Neuron (in vitro differentiated cells): Measurements from ENCODE around the gene PIWIL4.
"Not testable (repeated sequence)": the region's sequence is repeated elsewhere in the genome, so short reads cannot be mapped to it uniquely, and the experiment has no call there.

ENCODE experiments used
- H2AFZ ChIP-seq: one replicate; pipeline ENCODE4 v1.6.1; 2013; ENCODE audit warnings: low read depth, mild to moderate bottlenecking, inconsistent platforms, low read length, moderate library complexity
- H3K27me3 ChIP-seq: one replicate; pipeline ENCODE4 v1.6.1; 2013; ENCODE audit warnings: low read length; ENCODE audit not compliant: insufficient read depth
- H3K36me3 ChIP-seq: one replicate; pipeline ENCODE4 v1.6.1; 2013; ENCODE audit warnings: low read length; ENCODE audit not compliant: insufficient read depth
- H3K4me1 ChIP-seq: one replicate; pipeline ENCODE4 v1.6.1; 2013; ENCODE audit warnings: low read length; ENCODE audit not compliant: insufficient read depth
- H3K4me3 ChIP-seq: 2 replicates; pipeline ENCODE4 v1.5.1; 2013; ENCODE audit warnings: mild to moderate bottlenecking, low read length, moderate library complexity
- H3K9me3 ChIP-seq: one replicate; pipeline ENCODE4 v1.6.1; 2013; ENCODE audit warnings: low read length

The PIWIL4 gene

DNA sequence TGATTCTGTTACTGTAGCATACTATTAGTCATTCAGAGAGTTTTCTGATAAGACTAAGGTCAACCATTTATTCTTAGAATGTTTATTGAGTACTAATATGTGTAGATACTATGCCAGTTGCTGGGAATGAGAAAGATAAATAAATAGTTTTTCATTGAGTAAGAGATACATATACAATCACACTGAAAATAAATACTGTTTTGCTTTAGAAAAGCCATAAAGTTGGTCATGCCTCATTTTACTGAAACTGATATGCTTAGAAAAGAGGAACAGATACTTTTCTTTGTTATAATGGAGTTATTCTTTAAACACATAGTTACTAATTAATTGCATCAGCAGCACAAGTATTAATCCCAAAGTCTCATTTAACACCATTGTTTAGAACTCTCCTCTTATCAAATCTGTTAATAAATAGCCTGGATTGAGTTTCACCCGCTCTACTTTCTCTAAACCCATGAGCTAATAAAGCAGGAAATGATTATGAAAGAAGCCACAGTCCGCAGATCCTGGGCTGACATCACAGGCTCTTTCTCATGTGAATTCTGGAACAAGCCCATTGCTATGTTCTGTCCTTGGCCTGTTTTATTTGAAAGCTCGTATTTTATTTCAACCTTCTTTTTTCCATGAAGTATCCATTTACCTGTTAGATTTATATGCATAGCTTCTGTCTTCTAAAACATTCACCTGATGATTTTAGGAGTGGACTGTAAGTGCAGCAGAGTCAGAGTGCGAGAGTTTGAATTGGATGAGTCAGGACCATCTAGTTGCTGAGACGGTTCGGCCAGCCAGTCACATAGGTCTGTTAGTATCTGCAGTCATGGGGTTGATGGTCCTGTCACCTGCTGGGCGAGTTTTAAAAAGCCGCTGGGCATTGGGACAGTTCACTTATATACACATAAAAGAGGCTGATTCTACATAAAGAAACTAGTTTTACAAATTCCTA is 35.5 kb downstream of the PIWIL4 start:
- no peak overlapping the region for H3K4me3 ChIP-seq
- no peaks in the 10 kb centered on the region for H3K4me1 ChIP-seq
- H3K9me3 ChIP-seq = no peaks in the 10 kb centered on the region
- H3K36me3 ChIP-seq = no peaks in the 10 kb centered on the region
- H3K27me3 ChIP-seq = no peaks in the 10 kb centered on the region
- no peak overlapping the region for H2AFZ ChIP-seq

DNA sequence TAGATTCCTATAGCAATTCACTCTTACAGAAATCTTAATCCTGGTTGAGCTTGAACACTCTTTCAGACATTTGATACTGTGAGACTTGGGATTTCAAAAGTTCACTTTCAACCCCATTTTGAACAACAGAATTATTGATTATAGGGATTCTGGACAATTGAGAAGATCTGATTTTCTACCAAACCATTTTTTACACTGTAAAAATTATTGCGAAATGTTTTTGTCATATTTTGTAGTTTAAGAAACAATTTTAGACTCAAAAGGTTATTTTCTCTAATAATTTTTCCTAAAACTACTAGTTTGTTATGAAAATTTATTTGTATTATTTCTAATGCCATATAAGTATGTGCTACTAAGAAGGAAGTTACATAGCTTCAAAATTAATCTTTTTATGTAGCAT is 36.4 kb downstream of the PIWIL4 start:
- H3K4me3 ChIP-seq = no peak overlapping the region
- H3K4me1 ChIP-seq = no peaks in the 10 kb centered on the region
- no peaks in the 10 kb centered on the region for H3K9me3 ChIP-seq
- no peaks in the 10 kb centered on the region for H3K36me3 ChIP-seq
- no peaks in the 10 kb centered on the region for H3K27me3 ChIP-seq
- no peak overlapping the region for H2AFZ ChIP-seq

DNA sequence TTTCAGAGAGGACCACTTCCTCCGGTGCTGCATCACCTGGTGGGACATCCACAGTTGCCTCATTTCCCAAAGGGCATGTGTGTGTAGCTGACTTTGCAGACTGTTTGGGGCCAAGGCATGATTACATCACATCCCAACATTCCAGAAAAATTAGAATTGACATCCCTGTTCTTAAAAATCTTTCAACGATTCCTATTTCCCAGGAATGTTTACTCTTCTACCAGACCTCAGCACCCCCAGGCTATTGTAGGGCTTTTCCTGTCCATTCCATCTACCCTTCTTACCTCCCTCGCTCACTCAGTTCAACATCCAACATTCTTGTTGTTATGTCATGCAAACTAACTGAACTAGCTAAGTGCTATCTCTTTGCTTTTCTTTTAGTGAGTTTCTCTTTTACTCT is 37.3 kb downstream of the PIWIL4 start:
- Histone ChIP-seq H3K27me3 (no peaks in the 10 kb centered on the region), H3K36me3 (no peaks in the 10 kb centered on the region), H3K4me3 (no peak overlapping the region), H3K4me1 (no peaks in the 10 kb centered on the region), H2AFZ (no peak overlapping the region), H3K9me3 (no peaks in the 10 kb centered on the region)

DNA sequence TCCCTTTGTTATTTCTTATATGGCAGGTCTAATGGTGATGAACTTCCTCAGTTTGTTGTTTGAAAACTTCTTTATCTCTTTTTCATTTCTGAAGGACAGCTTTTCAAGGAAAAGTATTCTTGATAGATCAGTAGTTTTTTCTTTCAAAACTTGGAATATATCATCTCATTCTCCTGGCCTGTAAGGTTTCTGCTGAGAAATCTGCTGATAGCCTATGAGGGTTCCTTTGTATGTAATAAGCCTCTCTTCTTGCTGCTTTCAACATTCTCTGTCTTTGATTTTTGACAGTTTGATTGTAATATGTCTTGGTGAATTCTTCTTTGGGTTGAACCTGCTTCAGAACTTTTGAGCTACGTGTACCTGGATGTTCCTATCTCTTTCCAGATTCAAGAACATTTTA is 46.0 kb downstream of the PIWIL4 start:
- peaks cover 3% of the 10 kb centered on the region for H3K4me1 ChIP-seq
- no peak overlapping the region for H3K4me3 ChIP-seq
- peaks cover 5% of the 10 kb centered on the region for H3K9me3 ChIP-seq
- H3K36me3 ChIP-seq = no peaks in the 10 kb centered on the region
- H3K27me3 ChIP-seq = no peaks in the 10 kb centered on the region
- no peak overlapping the region for H2AFZ ChIP-seq

DNA sequence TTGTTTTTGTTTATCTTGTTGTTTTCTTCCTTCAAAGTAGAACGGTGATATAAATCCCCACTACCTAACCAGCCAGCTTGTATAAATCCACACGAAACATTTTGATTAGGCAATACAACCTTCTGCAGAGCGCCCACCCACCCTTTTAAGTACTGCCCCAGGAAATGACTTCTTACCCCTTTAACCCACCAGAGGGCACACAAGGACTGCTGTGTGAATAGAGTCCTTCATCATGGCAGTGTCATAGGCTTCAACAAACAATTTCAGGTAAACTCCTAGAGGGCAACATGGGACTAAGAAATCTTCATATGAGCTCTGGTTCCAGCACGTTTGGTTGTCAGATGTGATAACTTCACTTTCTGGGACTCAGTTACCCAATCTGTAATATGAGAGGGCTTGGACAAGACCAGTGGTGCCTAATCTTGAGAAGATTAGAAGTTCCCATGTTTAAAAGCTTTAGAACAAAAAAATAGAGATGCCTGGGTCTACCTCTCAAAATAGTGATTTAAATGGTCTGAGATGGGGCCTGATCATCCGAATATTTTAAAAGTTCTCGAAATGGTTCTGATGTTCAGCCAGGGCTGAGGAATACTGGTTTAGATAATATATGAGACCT is 56.1 kb downstream of the PIWIL4 start:
- H3K4me3 ChIP-seq = no peak overlapping the region
- no peaks in the 10 kb centered on the region for H3K27me3 ChIP-seq
- no peak overlapping the region for H2AFZ ChIP-seq
- H3K4me1 ChIP-seq = peaks cover 6% of the 10 kb centered on the region
- no peaks in the 10 kb centered on the region for H3K9me3 ChIP-seq
- H3K36me3 ChIP-seq = no peaks in the 10 kb centered on the region

DNA sequence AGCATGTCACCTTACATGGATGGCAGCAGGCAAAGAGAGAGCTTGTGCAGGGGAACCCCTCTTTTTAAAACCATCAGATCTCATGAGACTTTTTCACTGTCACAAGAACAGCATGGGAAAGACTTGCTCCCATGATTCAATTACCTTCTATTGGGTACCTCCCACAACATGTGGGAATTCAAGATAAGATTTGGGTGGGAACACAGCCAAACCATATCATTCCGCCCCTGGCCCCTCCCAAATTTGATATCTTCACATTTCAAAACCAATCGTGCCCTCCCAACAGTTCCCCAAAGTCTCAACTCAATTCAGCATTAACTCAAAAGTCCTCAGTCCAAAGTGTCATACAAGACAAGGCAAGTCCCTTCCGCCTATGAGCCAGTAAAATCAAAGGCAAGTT is 58.3 kb downstream of the PIWIL4 start:
- H3K4me3 ChIP-seq, H3K36me3 ChIP-seq, H3K9me3 ChIP-seq, H3K27me3 ChIP-seq, H3K4me1 ChIP-seq, H2AFZ ChIP-seq: not testable (repeated sequence)

DNA sequence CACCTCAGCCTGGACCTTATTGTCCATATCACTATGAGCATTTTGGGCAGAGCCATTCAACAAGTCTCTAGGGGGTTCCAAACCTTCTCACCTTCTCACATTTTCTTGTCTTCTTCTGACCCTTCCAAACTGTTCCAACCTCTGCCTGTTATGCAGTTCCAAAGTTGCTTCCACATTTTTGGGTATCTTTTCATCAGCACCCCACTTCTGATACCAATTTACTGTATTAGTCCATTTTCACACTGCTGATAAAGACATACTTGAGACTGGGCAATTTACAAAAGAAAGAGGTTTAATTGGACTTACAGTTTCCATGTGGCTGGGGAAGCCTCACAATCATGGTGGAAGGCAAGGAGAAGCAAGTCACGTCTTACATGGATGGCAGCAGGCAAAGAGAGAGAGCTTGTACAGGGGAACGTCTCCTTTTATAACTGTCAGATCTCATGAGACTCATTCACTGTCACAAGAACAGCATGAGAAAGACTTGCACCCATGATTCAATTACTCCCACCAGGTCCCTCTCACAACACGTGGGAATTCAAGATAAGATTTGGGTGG is 59.9 kb downstream of the PIWIL4 start:
- not testable (repeated sequence) for H3K4me1 ChIP-seq, H3K27me3 ChIP-seq, H3K36me3 ChIP-seq, H3K9me3 ChIP-seq, H3K4me3 ChIP-seq, H2AFZ ChIP-seq

DNA sequence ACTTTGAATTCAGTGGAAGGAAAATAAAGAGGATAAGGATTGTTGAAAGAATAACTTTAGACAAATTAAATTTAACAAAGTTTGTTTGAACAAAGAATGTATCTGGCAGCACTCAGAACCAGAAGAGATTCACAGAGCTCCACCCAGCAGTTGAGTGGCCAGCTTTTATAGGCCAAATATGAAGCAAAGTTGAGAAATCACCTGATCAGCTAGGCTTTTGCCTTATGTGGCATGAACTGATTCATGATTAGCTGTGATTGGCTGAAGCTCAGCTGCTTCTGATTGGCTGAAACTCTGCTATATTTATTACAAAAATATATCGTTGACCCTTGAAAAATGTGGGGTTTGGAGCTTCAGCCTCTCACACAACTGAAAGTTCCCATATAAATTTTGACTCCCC is 62.6 kb downstream of the PIWIL4 start:
- no peaks in the 10 kb centered on the region for H3K36me3 ChIP-seq
- H3K4me1 ChIP-seq = no peaks in the 10 kb centered on the region
- H3K4me3 ChIP-seq = no peak overlapping the region
- H3K9me3 ChIP-seq = no peaks in the 10 kb centered on the region
- H2AFZ ChIP-seq = no peak overlapping the region
- no peaks in the 10 kb centered on the region for H3K27me3 ChIP-seq

DNA sequence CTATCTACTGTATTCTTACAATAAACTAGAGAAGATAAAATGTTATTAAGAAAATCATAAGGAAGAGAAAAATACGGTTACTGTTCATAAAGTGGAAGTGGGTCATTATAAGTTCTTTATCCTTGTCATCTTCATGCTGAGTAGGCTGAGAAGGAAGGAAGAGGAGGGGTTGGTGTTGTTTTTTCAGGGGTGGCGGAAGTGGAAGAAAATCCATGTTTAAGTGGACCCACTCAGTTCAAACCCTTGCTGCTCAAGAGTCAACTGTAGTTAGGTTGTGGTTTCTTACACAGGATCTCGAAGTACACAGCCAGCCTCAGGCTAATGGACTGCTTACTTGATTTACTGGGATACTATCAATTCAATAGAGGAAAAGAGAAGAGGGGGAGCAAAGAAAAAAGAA is 63.1 kb downstream of the PIWIL4 start:
- Histone ChIP-seq H3K36me3 (no peaks in the 10 kb centered on the region), H2AFZ (no peak overlapping the region), H3K27me3 (no peaks in the 10 kb centered on the region), H3K4me1 (peaks cover 3% of the 10 kb centered on the region), H3K9me3 (no peaks in the 10 kb centered on the region), H3K4me3 (no peak overlapping the region)

DNA sequence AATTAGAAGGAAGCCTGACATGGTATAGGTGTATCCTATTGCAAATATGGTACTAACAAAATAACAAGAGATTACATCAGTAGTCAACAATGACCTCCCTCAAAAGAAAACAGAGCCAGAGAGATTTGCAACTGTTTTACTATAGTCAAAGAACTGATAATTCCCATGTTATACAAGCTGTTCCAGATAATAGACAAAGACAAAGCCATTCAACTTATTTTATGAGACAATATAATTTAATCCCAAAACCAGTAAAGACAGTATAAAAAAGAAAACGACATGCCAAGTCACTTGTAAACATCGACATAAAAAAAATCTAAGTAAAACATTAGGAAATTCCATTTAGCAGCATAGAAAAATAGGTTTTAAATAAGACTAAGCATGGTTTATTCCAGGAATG is 65.2 kb downstream of the PIWIL4 start:
- Histone ChIP-seq H3K4me1 (peaks cover 3% of the 10 kb centered on the region), H3K27me3 (no peaks in the 10 kb centered on the region), H2AFZ (no peak overlapping the region), H3K9me3 (no peaks in the 10 kb centered on the region), H3K36me3 (no peaks in the 10 kb centered on the region), H3K4me3 (no peak overlapping the region)

DNA sequence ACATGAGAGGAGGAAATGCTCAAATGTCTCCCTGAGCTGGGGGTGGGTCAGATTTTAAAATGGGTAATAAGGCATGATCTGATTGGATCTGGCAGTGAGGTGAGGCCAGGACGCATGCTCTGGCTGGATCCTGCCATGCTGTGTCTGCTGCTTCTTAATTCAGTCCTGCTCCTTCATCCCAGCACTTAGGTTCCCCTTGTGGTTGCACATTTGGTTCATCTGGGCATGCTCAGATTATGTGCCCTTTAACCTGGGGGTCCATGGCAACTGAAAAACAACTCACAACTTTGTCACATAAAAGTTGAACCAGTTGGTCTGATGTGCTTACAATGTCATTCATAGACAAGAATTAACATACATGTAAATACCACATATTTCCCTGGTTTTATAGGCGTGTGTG is 67.9 kb downstream of the PIWIL4 start:
- Histone ChIP-seq H2AFZ (peak overlapping the region; percentile 5), H3K36me3 (no peaks in the 10 kb centered on the region), H3K4me1 (peaks cover 3% of the 10 kb centered on the region), H3K9me3 (no peaks in the 10 kb centered on the region), H3K27me3 (no peaks in the 10 kb centered on the region), H3K4me3 (no peak overlapping the region)

DNA sequence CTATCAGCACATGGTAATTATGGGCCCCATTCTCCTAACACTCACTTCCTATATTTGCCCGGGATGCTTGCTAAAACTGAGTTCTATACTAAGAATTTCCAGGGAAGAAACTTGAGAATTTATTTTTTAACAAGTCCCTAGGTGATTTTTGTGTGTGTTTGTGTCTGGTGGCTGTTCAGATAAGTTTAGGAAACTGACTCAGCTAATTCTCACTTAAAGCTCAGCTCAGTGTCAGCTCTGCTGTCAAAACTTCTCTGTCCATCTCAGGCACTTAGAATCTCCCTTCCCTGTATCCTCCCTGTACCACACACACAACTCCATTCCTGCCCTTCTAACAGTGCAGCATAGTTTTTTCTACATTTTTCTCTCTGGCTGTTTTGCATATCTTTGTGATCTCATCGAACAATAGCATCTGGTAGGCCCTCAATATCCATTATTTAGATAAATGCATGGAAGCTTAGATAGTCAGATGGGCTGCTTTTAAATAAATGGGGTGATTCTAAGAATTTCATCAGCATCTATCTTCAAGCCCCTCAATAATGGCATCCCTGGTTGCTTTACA is 69.3 kb downstream of the PIWIL4 start:
- H3K36me3 ChIP-seq = no peaks in the 10 kb centered on the region
- H3K4me1 ChIP-seq = peaks cover 3% of the 10 kb centered on the region
- H2AFZ ChIP-seq = no peak overlapping the region
- no peak overlapping the region for H3K4me3 ChIP-seq
- no peaks in the 10 kb centered on the region for H3K9me3 ChIP-seq
- no peaks in the 10 kb centered on the region for H3K27me3 ChIP-seq

DNA sequence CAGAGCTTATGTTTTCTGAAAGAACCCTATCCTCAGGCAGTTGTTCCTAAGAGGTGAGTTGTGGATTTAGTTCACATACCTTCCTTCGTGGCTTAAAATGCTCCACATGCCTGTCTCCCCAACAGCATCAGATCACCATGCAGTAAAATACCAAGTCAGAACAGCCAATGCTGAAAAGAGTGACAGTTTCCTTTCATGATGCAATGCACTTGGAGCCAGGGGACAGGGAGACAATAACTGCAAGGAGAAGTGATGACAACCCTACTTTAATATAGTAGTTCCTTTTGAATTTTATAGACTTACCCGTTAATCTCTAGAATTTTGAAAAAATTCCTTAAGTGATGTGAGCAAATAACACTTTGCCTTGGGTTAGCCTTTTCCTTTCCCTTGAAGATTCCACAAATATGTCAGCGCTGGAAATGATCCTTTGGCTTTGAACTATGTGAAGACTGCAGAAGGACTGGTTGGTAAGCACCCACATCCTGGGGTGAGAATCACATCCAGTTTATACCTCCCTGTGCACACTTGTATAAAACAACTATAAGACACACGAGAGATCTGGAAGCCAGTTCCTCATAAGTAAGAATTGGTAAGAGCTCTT is 71.2 kb downstream of the PIWIL4 start:
- peaks cover 3% of the 10 kb centered on the region for H3K4me1 ChIP-seq
- H3K4me3 ChIP-seq = no peak overlapping the region
- no peak overlapping the region for H2AFZ ChIP-seq
- no peaks in the 10 kb centered on the region for H3K27me3 ChIP-seq
- H3K36me3 ChIP-seq = no peaks in the 10 kb centered on the region
- no peaks in the 10 kb centered on the region for H3K9me3 ChIP-seq
